Epithelial cell of proximal tubule (primary cell): Measurements from ENCODE around the gene TTLL7. TPM values are rescaled to one million over a fixed set of nuclear protein-coding genes. Genes with fewer than 3 reads are reported as not detected.

Source experiments
- DNase-seq: peaks from one replicate; pipeline ENCODE4 v3.0.0-alpha.2; 2011; ENCODE audit warnings: low read depth
- H3K4me3 ChIP-seq: 2 replicates; pipeline ENCODE4 v1.5.1; 2011; ENCODE audit warnings: low read depth, mild to moderate bottlenecking, low read length
- total RNA-seq: library from RNA; depleted of rRNA; stranded (reverse); fragments of >200 nt; gene quantifications from 2 replicates; pipeline ENCODE4 v1.2.3, GENCODE V29; 2015
- TF ChIP-seq, protein P1 (sequence below): conservative IDR thresholded peaks from 2 replicates; pipeline ENCODE4 v1.5.1; 2012; ENCODE audit warnings: low read depth, mild to moderate bottlenecking, low read length

Gene TTLL7
- total RNA-seq, 1 donor from 2014 or later = 5.3 TPM

DNA sequence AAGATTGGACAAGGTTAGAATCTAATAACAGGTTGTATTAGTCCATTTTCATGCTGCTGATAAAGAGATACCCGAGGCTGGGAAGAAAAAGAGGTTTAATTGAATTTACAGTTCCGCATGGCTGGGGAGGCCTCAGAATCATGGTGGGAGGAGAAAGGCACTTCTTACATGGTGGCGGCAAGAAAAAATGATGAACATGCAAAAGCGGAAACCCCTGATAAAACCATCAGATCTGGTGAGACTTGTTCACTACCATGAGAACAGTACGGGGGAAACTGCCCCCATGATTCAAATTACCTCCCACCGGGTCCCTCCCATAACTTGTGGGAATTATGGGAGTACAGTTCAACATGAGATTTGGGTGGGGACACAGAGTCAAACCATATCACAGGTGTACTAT, 22.9 kb upstream of the TTLL7 start:
- H3K4me3 ChIP-seq = no peak overlapping the region
- no peak for DNase-seq
- TF ChIP-seq, protein P1, sequence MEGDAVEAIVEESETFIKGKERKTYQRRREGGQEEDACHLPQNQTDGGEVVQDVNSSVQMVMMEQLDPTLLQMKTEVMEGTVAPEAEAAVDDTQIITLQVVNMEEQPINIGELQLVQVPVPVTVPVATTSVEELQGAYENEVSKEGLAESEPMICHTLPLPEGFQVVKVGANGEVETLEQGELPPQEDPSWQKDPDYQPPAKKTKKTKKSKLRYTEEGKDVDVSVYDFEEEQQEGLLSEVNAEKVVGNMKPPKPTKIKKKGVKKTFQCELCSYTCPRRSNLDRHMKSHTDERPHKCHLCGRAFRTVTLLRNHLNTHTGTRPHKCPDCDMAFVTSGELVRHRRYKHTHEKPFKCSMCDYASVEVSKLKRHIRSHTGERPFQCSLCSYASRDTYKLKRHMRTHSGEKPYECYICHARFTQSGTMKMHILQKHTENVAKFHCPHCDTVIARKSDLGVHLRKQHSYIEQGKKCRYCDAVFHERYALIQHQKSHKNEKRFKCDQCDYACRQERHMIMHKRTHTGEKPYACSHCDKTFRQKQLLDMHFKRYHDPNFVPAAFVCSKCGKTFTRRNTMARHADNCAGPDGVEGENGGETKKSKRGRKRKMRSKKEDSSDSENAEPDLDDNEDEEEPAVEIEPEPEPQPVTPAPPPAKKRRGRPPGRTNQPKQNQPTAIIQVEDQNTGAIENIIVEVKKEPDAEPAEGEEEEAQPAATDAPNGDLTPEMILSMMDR = no peak

DNA sequence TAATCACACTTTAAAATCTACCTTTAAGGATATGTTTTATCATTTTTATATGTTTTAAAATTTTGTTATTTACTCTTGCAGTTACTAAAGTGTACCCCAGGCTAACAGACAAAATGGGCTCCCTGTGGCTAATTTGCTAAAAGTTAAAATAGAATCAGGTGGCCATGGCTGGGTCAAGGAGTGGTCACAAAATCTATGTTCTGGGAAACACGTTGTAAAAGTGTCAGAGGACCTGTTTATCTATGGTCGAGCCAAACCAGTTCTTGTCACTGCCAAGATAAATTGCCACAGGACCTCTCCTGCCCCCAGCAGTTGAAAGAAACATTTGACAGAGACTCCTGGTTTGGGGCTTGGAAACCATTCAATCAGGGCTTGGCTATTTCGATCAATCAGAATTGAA, 21.2 kb upstream of the TTLL7 start:
- no peak for DNase-seq
- no peak overlapping the region for H3K4me3 ChIP-seq
- TF ChIP-seq, protein P1 = no peak

DNA sequence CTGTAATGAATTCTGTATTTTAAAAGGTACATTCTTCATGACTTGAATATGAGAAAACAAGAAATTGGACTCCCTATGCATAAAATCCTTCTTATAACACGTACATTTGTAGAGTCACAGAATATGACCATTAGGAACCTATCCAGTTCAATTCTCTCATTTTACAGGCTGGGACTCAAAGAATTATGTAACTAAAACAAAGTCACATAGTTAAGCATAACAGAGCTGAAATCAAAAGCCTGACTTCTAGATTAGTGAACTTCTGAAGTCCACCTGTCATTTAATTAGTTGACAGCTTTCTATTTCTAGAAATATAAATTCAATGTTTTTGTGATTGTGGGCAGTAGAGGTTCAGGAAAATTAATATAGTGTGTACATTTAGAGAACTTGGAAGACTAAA, 20.3 kb upstream of the TTLL7 start:
- TF ChIP-seq, protein P1 = no peak
- no peak for DNase-seq
- no peak overlapping the region for H3K4me3 ChIP-seq

DNA sequence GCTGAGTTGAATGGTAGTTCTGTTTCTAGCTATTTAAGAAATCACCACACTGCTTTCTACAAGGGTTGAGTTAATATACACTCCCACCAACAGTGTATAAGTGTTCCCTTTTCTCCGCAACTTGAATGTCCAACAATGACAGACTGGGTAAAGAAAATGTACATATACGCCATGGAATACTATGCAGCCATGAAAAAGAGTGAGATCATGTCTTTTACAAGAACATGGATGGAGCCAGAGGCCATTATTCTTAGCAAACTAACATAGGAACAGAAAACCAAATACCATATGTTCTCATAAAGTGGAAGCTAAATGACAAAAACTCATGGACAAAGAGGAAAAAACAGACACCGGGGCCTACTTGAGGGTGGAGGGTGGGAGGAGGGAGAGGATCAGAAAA, 14.8 kb upstream of the TTLL7 start:
- TF ChIP-seq, protein P1 = no peak

DNA sequence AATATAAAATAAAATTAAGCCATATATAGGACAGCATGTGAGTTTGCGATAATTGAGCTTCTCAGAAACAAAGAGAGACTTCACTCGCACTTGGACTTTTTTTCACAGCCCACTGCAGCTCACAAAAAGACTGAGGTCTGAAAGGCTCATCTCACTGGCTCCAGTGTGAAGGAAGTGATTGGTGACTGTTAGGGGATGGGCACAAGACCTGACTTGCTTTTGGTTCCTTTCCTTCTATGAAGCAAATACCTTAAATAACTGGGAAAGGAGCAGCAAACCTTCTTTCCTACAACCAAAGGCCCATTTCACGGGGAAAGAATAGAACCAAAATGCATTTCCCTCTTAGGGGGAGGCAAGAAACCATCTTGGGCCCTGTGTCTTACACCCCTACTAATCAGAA, 13.1 kb upstream of the TTLL7 start:
- TF ChIP-seq, protein P1 = no peak
- no peak overlapping the region for H3K4me3 ChIP-seq
- no peak for DNase-seq

More for the DNA sequence above, 14.8 kb upstream of the TTLL7 start:
- no peak for DNase-seq
- no peak overlapping the region for H3K4me3 ChIP-seq

DNA sequence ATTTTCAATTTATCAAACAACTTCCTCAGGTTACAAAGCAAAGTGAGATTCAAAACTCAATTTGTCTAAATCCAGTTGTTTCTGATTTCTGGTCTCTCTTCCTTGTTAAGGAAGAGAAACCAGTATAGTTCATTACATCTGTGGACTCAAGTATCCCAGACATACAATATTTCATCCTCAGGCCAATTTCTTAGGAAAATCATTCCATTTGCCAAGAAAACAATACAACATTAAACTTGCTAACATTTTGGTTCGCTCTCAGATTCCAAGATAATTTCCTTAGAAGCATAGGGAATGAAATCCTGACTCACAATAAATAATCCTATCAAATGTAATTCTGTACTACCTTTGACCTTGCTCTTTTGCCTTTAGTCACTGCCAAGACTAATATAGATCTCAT, 11.2 kb upstream of the TTLL7 start:
- DNase-seq = no peak
- TF ChIP-seq, protein P1 = no peak

DNA sequence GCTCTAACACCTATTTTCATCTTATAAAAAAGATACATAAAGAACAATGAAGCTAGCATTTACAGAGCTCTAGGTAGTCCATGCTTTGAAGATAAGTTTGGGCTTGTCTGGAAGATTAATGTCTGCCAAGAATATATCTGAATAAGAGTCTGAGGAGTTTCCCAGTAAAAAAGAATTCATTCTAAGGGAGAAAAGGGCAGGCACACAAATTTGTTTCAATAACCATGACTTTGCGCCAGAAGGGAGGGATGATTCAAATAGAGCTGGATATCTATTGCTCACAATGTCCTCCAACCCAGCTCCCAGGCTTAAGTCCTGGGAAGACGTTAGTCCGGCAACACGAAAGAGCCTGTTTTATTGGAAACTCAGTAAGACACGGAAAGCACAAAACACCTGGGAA, 9.7 kb upstream of the TTLL7 start:
- TF ChIP-seq, protein P1 = no peak
- H3K4me3 ChIP-seq = no peak overlapping the region
- DNase-seq = no peak

More for the DNA sequence above, 11.2 kb upstream of the TTLL7 start:
- no peak overlapping the region for H3K4me3 ChIP-seq
